T47D (cell line): ENCODE data around the gene SMYD3.
A peak's percentile ranks its signal among the peaks of the same experiment; 100 is the strongest.

ENCODE experiments used
- DNase-seq, 2 experiments: peaks; one replicate each; pipeline versions ENCODE4 v3.0.0 to v3.0.0-alpha.2; 2011 to 2012; ENCODE audit warnings: low read depth in 1 of 2, low spot score in 1 of 2
- JUND ChIP-seq: IDR thresholded peaks from 2 replicates; pipeline ENCODE4 v1.6.1; 2012; ENCODE audit warnings: low read depth
- in situ Hi-C: cut with HindIII; loops from 2 replicates; pipeline ENCODE4 v1.10.0; 2016; ENCODE audit warnings: low sequenced_read_pairs, low pct_unique_long_range_greater_than_20kb

Gene SMYD3

DNA sequence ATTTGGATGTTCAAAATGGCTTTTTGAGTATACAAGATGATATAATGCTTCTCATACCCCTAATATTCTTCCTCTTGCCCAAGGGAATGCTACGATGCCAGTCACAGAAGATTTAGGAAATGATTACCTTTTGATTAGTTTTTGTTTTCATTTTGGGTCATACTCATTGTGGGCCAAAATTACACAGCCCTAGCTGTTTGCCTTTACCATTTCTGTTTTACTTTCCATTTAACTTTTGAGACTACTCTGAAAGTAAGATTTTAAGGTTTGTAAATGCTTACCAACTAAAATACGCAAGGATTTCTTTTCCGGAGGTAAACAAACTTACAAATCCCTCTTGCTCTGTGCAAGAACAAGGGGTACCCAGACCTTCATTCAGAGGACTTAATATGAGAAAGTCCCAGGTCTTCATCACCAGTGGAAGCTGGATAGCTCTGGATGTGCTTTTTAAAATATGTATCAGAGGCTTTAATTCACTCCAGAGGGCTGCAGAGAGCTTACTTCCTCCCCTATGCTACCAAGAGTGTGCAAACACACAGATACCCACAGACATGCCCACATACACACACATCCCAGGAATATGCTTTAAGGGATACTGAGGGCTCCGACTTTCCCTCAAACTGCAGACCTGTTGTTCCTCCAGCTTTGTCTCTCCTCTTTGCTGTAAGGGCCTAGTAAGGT lies 631.4 kb downstream of the SMYD3 start:
- no peak for TF ChIP-seq JUND
- no peak for DNase-seq
- in situ Hi-C loops, result no loop called here

DNA sequence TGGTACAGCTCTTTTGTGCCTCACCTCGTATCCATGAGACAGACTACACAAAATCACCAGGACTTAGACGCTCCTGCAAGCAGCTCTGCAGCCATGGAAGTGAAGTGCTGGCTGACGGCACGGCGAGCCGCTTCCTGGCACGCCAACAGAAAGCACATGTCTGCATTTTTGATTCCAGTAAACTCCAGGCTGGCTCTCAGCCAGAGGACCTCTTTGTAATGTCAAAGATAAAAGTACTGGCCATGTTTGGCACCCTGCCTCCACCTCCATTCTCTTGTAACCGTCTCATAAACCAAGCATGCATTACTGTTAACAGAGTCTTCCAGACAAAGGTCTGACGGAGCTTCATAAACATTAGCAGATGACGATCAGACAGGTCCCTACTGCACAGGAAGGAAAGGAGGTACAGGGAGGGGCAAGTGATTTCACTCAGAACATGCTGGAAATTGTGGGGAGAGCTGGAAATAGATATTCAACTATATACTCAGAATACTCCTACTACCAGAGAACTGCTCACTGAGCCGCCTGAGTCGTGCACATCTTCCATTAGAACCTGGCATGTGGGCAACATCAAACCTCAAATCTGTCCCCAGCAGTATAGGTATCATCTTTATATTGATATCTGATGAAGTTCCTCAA lies 632.0 kb downstream of the SMYD3 start:
- in situ Hi-C loops, result no loop called here
- no peak for DNase-seq
- no peak for TF ChIP-seq JUND

- in situ Hi-C loops, result no loop called here
- no peak for DNase-seq
- TF ChIP-seq JUND, result no peak
Measured at GRCh38 chr1:245873883-245874671, 633.0 kb downstream of the SMYD3 start.

DNA sequence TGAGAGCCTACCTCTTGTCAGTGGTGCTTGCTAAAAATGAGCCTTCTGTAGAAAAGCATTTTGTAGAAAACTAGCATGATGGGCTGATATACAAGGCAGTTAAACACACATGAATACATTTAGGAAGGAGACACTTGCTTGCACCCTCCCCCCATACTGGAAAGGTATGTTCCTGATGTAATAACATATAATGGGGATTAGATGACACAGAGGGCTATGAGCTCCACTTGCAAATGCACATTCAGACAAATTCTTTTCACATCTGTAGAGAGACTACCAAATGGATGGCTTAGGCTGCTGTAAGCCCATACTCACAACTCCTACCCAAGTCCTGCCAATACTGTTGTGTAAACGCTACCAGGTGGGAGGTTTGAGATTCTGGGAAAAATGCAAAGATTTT lies 634.0 kb downstream of the SMYD3 start:
- no peak for TF ChIP-seq JUND
- DNase-seq, result no peak
- in situ Hi-C loops, result no loop called here

DNA sequence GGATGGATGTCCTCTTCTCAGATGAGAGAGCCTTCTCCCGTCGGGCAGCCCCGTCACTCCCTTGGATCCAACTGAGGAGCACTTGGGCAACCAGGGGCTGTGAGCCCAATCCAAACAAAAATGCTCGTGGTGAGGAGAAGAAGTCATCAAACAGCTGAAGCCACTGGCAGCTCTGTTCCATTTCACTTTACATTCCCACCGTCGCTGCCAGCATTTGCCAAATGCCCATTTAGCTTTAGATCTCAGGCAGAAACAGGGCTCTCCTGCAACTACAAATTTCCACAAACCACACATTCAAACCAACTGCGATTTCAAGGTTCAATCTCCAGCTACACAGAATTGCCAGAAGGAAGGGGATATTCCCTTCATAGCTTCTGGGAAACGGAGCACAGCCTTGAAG lies 634.6 kb downstream of the SMYD3 start:
- TF ChIP-seq JUND, result no peak
- in situ Hi-C loops, result no loop called here
- no peak for DNase-seq

DNA sequence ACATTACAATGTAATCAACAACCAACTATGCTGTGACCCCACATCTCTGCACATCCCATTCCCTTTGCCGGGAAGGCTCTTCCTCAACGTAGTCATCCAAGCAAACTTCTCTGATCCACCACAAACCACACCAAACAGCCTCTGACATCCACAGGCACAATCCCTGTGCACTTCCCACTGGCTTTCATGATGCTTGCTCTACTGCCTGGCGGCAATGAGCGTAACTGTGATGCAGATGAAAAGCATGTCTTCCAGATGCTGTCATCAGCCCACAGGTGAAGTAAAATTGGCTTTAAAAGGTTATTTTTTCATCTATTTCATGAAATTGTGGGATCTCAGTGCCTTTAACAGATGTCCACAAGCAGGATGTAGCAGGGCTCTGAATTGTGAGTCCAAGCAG lies 635.2 kb downstream of the SMYD3 start:
- in situ Hi-C loops, result no loop called here
- no peak for DNase-seq

GRCh38 chr1:245871191-245871590 lies 635.9 kb downstream of the SMYD3 start:
- in situ Hi-C loops, result no loop called here
- no peak for DNase-seq
- no peak for TF ChIP-seq JUND

More for the DNA sequence above, 635.2 kb downstream of the SMYD3 start:
- TF ChIP-seq JUND, result no peak

DNA sequence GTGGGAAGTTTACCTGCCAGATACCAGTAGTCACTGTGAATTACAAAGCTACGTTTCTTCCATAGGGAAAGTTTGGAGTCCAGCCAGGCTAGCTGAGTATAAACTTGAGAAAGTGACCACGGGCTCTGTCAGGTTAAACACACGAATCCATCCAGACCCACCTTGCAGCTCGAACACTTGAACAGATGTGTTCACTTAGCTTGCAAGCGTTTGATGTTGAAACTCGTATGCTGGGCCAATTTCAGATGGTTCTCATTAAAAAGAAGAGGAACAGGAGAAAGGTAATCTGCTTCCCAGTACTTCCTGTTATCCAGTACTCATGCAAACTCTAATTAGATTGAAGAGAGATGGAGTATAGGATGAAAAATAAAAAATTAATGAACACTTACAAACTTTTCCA lies 636.4 kb downstream of the SMYD3 start:
- no peak for DNase-seq
- TF ChIP-seq JUND, result no peak
- in situ Hi-C loops, result no loop called here

- peak; percentile 37 to 66 for DNase-seq
- in situ Hi-C loops, result no loop called here
- TF ChIP-seq JUND, result no peak
Measured at GRCh38 chr1:245869847-245870246, 637.2 kb downstream of the SMYD3 start.

- DNase-seq, result no peak
- TF ChIP-seq JUND, result no peak
- in situ Hi-C loops, result no loop called here
Measured at GRCh38 chr1:245867738-245868137, 639.3 kb downstream of the SMYD3 start.

DNA sequence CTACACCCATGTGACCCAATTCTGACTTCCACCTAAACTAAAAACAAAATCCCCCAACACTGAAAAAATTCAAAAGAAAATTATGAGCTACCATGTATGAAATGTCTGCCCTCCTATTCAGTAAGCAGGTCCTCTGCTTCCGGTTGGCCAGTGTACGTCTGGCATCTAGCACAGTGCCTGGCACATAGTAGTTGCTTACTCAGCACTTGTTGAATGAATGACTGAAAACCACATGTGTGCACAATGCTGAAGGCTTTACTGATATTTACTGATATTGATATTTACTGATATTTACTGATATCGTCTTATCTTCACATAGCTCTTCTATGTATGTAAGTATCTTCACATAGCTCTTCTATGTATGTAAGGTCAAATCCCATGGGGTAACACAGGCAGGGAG lies 642.2 kb downstream of the SMYD3 start:
- TF ChIP-seq JUND, result no peak
- no peak for DNase-seq
- in situ Hi-C loops, result no loop called here

DNA sequence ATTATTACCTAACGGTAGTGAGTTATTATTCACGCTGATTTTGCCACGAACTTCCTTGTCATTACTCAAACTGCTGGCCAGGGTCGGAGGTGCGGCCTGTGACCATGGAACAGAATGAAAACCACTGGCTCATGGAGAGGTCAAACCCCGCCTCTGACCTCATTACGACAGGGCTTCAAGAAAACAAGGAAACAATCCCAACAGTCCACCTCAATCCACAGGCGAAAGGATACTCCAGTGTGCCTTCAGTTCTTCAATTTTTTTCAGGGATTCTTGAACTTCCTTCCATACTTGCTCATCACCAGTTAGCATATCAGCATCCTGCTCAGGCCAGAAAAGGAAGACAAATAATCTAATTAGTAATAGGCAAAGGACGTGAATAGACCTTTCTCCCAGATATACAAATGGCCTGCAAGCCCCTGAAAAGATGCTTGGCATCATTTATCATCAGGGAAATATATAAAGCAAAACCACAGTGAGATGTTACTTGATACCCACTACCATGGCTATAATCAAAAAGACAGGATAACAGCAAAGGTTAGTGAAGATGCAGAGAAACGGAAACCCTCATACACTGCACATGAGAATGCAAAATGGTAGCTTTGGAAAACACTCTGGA lies 643.4 kb downstream of the SMYD3 start:
- no peak for DNase-seq
- in situ Hi-C loops, result no loop called here
- TF ChIP-seq JUND, result no peak

- DNase-seq, result no peak
- in situ Hi-C loops, result no loop called here
- TF ChIP-seq JUND, result no peak
Measured at GRCh38 chr1:245862812-245863540, 644.1 kb downstream of the SMYD3 start.
